HG03066 (cell line): ENCODE data around the gene PADI6.
"Not testable (repeated sequence)": the region's sequence is repeated elsewhere in the genome, so short reads cannot be mapped to it uniquely, and the experiment has no call there.

Source experiments
- ATAC-seq: cut with Tn5 transposase; IDR thresholded peaks from one replicate; pipeline ENCODE4 v1.9.1; 2021; ENCODE audit warnings: low read depth; ENCODE audit not compliant: unreplicated experiment

Gene PADI6

GRCh38 chr1:17404034-17404684 lies 32.2 kb downstream of the PADI6 start:
- no peak for ATAC-seq

GRCh38 chr1:17404820-17405219 lies 32.8 kb downstream of the PADI6 start:
- no peak for ATAC-seq

- ATAC-seq, result no peak
These were observed 34.1 kb downstream of the PADI6 start for GRCh38 chr1:17405898-17406759.

DNA sequence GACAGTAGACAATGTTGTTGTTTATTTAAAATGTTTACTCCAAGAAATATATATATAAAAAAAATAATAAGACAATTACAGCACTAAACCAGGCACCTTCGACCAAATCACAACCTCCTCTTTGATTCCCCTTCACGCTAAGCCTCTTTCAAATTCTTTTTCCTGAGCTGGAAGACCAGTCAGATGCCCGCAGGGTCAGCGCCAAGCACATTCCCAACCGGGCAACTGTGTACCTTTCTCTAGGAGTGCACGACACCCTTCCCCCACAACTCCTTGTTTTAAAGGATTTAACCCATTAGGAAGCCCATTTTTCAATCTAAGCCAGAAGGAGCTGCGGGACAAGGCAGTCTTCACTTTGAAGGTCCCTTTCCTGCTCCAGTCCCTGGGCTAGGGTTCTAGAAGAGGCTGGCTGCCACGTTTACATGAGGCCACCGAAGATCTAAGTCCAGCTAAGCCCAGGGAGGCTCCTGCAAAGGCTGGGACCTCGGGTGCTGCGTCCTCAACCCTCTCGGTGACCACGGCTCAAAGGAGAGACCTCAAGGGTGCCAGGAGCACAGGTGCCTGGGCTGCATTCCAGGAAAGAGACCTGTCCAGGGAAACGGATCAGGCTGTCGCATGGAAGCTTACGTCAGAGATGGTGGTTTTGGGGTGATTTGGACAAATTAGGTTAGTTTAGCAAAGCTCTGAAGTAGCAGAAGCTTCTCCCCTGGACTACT lies 34.9 kb downstream of the PADI6 start:
- ATAC-seq, result not testable (repeated sequence)

DNA sequence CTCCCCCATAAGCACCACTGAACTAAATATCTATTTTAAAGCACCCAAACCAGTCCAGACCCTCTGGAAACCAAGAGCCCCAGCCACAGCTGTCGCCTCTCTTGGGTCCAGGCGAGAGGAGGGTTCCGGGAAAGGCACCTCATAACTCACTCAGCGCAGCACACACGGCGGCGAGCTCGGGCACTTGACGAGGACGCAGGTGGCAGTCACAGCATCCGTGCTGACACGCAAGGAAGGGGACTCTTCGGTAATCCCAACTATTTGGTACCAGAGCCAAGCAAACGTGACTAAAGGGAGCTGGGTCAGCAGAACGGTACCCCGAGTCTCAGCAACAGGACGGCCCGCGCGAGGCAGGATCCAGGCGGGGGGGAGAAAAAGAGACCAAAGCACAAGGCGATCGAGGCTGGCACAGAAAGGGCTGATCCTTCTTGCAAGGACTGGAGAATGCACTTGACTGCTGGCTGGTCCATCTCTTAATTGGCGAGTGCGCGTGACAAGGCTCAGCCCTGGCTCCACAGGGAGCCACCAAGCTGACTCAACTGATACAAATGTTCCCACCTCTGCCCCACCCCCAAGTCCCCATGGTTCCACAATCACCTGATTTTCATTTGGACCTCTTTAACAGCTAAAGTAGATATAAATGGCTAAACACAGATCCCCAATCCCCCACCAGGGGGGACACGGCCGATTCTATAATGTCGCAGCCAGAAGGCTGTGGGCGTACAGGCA lies 36.0 kb downstream of the PADI6 start:
- ATAC-seq, result not testable (repeated sequence)

DNA sequence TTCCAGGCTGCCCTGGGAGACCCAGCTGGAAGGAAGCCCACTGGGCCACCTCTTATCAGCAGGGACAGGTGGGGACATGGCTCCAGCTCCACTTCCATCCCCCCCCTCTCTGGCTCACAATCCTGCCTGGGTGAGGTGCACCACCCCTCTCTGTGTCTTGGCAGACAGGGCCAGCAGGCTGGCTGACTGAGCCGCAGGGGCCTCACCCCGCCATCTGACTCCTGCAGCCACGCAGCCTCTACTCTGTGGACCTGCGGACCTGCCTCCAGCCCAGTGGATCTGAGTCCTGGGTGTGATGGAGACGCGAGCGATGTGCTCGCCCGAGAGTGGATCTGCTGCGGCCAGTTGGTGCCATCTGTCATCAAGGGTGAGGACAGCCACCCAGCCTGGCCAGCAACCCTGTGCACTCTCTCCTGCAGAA lies 37.4 kb downstream of the PADI6 start:
- ATAC-seq, result no peak

DNA sequence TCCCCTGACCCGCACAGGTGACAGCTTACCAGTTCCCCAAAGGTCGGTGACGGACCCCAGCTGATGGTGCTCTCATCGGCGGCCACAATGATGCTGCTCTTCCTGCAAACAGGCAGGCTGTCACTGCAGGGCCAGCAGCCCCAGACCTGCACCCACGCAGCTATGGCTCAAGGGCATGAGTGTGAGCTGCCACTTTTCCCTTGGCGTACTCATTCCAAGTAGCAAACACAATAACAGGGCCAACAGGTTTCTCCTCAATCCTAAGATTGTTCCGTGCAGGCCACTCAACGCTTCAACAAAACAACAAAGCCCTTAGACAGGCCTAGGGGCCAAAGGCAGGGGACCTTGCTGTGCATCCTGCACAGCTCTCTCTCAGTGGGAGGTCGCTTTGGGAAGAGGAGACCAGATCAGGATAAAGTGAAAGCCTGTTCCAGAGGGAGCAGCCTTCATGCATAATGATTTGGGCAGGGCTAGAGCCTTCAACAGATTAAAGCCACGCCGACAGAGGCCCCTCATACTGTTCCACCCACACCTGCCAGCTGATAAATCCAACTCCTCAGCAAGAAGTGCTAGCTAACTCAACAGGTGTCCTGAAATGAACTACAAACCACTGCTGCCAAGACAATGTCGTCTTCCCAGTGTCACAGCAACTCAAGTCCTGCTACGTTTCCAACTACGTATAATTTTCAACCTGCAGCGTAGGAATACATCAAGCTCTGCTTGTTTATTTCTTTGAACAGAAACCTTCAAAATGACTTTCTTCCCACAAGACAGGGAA lies 40.3 kb downstream of the PADI6 start:
- ATAC-seq, result no peak

GRCh38 chr1:17414022-17414421 lies 42.0 kb downstream of the PADI6 start:
- ATAC-seq, result no peak

GRCh38 chr1:17416389-17416788 lies 44.4 kb downstream of the PADI6 start:
- no peak for ATAC-seq

GRCh38 chr1:17419626-17420328 lies 47.8 kb downstream of the PADI6 start:
- ATAC-seq, result no peak

DNA sequence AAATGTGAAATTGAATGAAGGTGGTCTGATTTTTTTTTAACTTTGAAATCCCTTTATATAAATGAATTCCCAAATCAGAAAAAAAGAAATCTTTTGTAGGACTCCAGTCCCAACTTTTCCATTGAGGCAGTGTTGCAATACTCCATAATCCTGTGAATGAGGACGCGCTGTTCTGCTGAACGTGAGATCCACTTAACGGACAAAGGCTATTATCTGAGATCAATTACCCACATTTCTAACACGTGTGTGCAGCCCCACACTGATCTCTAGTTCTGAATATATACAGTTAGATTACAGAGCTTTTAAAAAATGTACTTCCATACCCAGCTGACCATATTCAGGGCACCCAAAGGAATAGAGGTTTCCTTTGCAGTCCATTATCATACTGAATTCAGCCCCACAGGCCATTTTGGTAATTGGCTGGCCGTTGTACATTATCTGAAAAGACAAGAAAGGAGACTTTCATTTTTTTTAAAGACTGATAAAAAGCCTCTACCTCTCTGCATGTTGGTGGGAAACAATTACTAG lies 48.5 kb downstream of the PADI6 start:
- no peak for ATAC-seq

DNA sequence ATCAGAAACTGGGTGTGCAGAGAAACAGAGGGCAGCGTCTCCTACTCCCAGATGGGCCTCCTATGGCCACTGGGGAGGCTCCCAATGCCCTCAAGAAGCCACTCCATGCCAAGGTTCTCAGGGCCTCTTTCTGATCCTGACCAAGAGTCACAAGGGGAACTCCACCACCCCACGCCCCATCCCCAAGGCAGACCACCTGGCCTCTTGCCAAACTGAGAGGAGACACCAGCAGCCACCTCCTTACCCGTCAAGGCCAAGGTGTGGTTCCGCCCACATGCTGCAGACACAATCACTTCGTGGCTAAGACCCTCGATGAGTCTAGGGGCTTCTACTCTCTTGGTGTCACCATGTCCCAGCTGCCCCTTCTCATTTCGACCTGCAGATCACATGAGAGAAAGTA lies 50.5 kb downstream of the PADI6 start:
- ATAC-seq, result no peak

GRCh38 chr1:17423781-17424245 lies 51.8 kb downstream of the PADI6 start:
- no peak for ATAC-seq

GRCh38 chr1:17425806-17426600 lies 54.0 kb downstream of the PADI6 start:
- no peak for ATAC-seq

DNA sequence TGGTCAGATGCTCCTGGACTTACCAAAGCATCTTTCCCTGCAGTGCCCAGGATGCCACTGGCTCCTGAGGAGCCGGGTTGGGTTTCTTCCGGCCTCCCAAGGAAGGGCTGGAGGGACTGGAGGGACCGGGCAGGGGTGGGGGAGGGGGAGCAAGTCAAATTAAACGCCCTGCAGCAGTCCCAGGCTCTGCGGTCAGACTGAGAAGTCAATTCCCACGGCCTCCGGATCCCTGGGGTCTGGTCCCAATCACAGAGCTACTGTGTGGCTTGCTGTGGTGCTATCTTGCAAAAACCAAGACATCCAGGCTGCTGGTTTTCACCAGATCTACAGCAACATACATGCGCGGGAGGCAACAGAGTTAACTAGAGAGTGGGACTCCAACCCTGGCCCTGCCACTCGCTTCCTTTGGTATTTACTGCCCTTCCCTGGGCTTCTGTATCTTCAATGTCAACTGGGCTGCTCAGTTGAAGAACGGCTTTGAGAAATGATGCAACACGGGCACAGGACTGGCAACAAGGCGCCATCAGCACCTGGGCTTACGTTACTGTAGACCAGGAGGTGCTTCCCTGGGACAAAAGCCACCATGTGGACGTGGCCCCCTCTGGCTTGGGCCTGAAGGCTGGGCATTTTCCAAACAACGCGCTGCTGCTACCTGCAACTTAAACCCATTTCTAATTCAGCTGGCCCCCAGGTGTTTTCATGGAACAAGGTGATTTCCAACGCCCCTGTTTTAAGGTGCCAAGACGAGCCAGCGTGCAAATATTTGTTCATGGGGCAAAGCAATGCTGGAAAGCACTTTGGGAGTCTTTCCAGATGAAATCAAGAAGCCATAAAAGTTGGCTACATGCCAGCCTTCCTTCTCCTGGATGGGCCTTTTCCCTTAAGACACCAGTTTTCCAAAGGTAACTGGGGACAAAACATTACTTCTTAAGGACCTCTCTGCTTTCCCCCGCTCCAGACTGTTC lies 56.0 kb downstream of the PADI6 start:
- ATAC-seq, result no peak

DNA sequence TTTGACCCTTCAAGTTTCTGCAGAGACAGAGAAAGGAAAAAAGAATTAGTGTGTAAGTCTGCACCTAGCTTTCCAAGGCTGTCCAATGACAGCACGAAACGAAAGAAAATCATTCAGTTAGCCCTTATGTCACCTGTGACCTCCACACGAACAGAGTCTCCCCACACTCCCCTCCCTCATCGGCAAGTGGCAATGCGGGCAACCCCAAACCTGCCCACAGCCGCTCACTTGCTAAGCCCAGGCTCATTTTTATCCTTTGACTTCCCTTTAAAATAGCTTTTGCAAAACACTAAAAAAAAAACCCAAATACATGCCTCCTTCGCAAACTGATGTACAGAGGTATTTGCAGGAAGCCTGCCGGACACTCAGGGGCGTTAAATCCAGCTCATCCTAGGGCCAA lies 57.2 kb downstream of the PADI6 start:
- no peak for ATAC-seq

DNA sequence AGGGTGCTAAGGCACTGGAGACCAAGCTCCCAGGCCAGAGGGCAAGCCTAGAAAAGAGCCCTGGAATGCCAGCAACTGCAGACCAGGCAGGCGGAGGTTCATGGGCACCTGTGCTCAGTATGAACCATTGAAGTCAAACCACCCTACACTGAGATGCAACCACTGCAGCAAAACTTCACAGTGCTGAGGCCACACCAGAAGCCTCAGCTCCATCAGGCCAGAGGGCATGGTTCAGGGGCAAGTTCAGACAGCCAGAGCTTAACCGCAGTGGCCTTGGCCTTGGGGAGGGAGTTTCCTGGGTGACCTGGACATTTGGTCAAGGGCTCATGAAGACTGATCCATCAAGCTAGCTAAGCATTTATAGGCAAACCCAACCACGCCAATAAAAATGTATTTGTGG lies 60.4 kb downstream of the PADI6 start:
- no peak for ATAC-seq
